Nephron (organoid): ENCODE measurements around the gene ARNT2.

Experiments
- H3K27ac Mint-ChIP-seq, 3 experiments: 2 replicates each; pipeline ENCODE4 v1.8.0; 2020; ENCODE audit warnings: mixed read lengths in 3 of 3, mild to moderate bottlenecking in 2 of 3, moderate library complexity in 1 of 3
- H3K27me3 Mint-ChIP-seq: 2 replicates; pipeline ENCODE4 v1.8.0; 2021; ENCODE audit warnings: low read depth, mild to moderate bottlenecking, moderate library complexity, mixed read lengths
- H3K36me3 Mint-ChIP-seq: 2 replicates; pipeline ENCODE4 v1.8.0; 2020; ENCODE audit warnings: low read depth, mixed read lengths
- H3K4me1 Mint-ChIP-seq: 2 replicates; pipeline ENCODE4 v1.8.0; 2020; ENCODE audit warnings: mixed read lengths
- H3K4me3 Mint-ChIP-seq, 3 experiments: 2 replicates each; pipeline ENCODE4 v1.8.0; 2020; ENCODE audit warnings: mild to moderate bottlenecking in 3 of 3, mixed read lengths in 3 of 3, moderate library complexity in 2 of 3
- H3K9me3 Mint-ChIP-seq: 2 replicates; pipeline ENCODE4 v1.8.0; 2020; ENCODE audit warnings: mixed read lengths
- TF ChIP-seq, protein P1 (sequence below), 3 experiments: fragments of 200-600 bp; sonication (generic); IDR thresholded peaks; one replicate each; pipeline ENCODE4 v1.5.0; 2021; ENCODE audit warnings: antibody characterized with exemption in 3 of 3; ENCODE audit not compliant: unreplicated experiment in 3 of 3

The ARNT2 gene

GRCh38 chr15:80404057-80404760, at the start of gene ARNT2:
ARNT2 (plus strand) TSS chr15:80404382; CDS start chr15:80404516, 134 bp downstream.
- Mint-ChIP-seq H3K27me3 (no peaks in the 10 kb centered on the region), H3K4me3 (peak within 1 kb of the TSS; percentile 81 to 89 (median 82)), H3K4me1 (peaks cover 34% of the 10 kb centered on the region), H3K27ac (peak within 1 kb of the TSS; percentile 79 to 93 (median 85)), H3K9me3 (no peaks in the 10 kb centered on the region), H3K36me3 (peaks cover 3% of the 10 kb centered on the region)
- TF ChIP-seq, protein P1, sequence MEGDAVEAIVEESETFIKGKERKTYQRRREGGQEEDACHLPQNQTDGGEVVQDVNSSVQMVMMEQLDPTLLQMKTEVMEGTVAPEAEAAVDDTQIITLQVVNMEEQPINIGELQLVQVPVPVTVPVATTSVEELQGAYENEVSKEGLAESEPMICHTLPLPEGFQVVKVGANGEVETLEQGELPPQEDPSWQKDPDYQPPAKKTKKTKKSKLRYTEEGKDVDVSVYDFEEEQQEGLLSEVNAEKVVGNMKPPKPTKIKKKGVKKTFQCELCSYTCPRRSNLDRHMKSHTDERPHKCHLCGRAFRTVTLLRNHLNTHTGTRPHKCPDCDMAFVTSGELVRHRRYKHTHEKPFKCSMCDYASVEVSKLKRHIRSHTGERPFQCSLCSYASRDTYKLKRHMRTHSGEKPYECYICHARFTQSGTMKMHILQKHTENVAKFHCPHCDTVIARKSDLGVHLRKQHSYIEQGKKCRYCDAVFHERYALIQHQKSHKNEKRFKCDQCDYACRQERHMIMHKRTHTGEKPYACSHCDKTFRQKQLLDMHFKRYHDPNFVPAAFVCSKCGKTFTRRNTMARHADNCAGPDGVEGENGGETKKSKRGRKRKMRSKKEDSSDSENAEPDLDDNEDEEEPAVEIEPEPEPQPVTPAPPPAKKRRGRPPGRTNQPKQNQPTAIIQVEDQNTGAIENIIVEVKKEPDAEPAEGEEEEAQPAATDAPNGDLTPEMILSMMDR (IDR thresholded peaks at IDR 0.05; ENCODE audit: unreplicated experiment in 3 of 3) = no peak

GRCh38 chr15:80367094-80367493, 37.1 kb upstream of the ARNT2 start:
- Mint-ChIP-seq H3K36me3 (peaks cover 4% of the 10 kb centered on the region), H3K4me1 (no peaks in the 10 kb centered on the region), H3K27ac (no peak overlapping the region), H3K9me3 (peaks cover 46% of the 10 kb centered on the region), H3K4me3 (no peak overlapping the region), H3K27me3 (no peaks in the 10 kb centered on the region)
- TF ChIP-seq, protein P1 (IDR thresholded peaks at IDR 0.05; ENCODE audit: unreplicated experiment in 3 of 3) = no peak

DNA sequence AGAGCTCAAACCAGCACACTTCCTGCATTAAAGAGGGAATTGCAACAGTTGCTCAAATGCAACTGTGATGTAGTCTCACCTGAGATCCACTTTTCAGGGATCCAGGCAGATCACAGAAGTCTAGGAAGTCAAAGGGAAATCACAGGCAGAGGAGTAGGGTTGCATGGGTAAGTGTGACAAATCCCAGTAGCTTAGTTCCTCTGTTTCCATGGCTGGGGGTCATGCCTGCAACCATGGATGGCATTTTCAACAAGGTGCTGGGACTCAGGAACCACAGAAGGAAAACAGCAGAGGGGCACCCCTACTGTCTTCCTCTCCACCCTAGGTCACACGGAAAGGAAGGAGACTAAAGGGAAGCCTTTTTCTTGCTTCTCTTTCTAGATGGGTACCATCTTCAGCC, 36.5 kb upstream of the ARNT2 start:
- TF ChIP-seq, protein P1 (IDR thresholded peaks at IDR 0.05; ENCODE audit: unreplicated experiment in 3 of 3) = no peak
- H3K9me3 Mint-ChIP-seq = peaks cover 45% of the 10 kb centered on the region

GRCh38 chr15:80371924-80372323, 32.3 kb upstream of the ARNT2 start:
- Mint-ChIP-seq H3K27me3 (no peaks in the 10 kb centered on the region), H3K9me3 (peaks cover 29% of the 10 kb centered on the region), H3K4me1 (no peaks in the 10 kb centered on the region), H3K36me3 (peaks cover 4% of the 10 kb centered on the region), H3K27ac (no peak overlapping the region), H3K4me3 (no peak overlapping the region)
- TF ChIP-seq, protein P1 (IDR thresholded peaks at IDR 0.05; ENCODE audit: unreplicated experiment in 3 of 3) = no peak

More for the DNA sequence above, 36.5 kb upstream of the ARNT2 start:
- no peaks in the 10 kb centered on the region for H3K27me3 Mint-ChIP-seq
- no peaks in the 10 kb centered on the region for H3K4me1 Mint-ChIP-seq
- peaks cover 4% of the 10 kb centered on the region for H3K36me3 Mint-ChIP-seq
- H3K27ac Mint-ChIP-seq = no peak overlapping the region
- H3K4me3 Mint-ChIP-seq = no peak overlapping the region

DNA sequence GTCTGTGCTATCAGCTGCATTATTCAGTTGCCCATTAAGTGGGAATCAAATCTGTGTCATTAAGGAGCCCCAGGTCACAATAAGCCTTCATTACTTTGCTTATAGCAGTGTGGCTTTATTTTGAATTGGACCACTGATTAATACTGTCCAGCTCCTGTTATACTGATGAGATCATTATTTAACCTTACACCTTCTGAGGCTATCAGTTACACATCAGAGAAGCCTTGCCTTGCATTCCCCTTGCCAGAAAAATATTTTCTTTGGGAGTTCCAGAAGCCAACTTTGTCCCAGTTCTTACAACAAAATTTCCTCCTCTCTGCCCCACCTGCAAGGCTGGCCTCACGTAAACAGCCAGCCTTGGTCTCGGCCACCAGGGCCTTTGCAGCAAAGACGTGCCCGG, 29.7 kb upstream of the ARNT2 start:
- Mint-ChIP-seq H3K27me3 (no peaks in the 10 kb centered on the region), H3K9me3 (peaks cover 6% of the 10 kb centered on the region), H3K4me3 (no peak overlapping the region), H3K27ac (no peak overlapping the region), H3K4me1 (no peaks in the 10 kb centered on the region), H3K36me3 (no peaks in the 10 kb centered on the region)
- TF ChIP-seq, protein P1 (IDR thresholded peaks at IDR 0.05; ENCODE audit: unreplicated experiment in 3 of 3) = no peak
